ENCODE results near the gene SPTBN1. TPM values are rescaled to one million over a fixed set of nuclear protein-coding genes. Genes with fewer than 3 reads are reported as not detected.
"Not testable (repeated sequence)": the region's sequence is repeated elsewhere in the genome, so short reads cannot be mapped to it uniquely, and the experiment has no call there.

Gene SPTBN1
- polyA plus RNA-seq, 2 donors = 19.7 to 24.1 TPM

- H3K36me3 ChIP-seq (ENCODE audit: control insufficient read depth in 2 of 2, insufficient read depth in 2 of 2, low read length in 1 of 2) = no peaks in the 10 kb centered on the region
- 34 to 45% methylated on average over 1 of the region's 1 CpG for WGBS, 2 donors
- no peaks in the 10 kb centered on the region for H3K27me3 ChIP-seq (ENCODE audit: control insufficient read depth in 1 of 2, insufficient read depth in 2 of 2, low read length in 2 of 2)
- H3K4me1 ChIP-seq (ENCODE audit: control insufficient read depth in 2 of 2, insufficient read depth in 2 of 2, low read length in 1 of 2) = no peaks in the 10 kb centered on the region
- H3K27ac ChIP-seq (ENCODE audit: low read depth in 2 of 2, low read length in 1 of 2) = no peak overlapping the region
- H3K9me3 ChIP-seq (ENCODE audit: control insufficient read depth in 2 of 2, insufficient read depth in 1 of 2, low read depth in 1 of 2, low read length in 1 of 2) = no peaks in the 10 kb centered on the region
- no peak overlapping the region for H3K4me3 ChIP-seq (ENCODE audit: low read depth in 1 of 2, low read length in 2 of 2)
Measured at GRCh38 chr2:54528311-54528955, 72.3 kb downstream of the SPTBN1 start.

- not testable (repeated sequence) for H3K36me3 ChIP-seq (ENCODE audit: control insufficient read depth in 2 of 2, insufficient read depth in 2 of 2, low read length in 1 of 2); H3K4me1 ChIP-seq (ENCODE audit: control insufficient read depth in 2 of 2, insufficient read depth in 2 of 2, low read length in 1 of 2); H3K4me3 ChIP-seq (ENCODE audit: low read depth in 1 of 2, low read length in 2 of 2); H3K9me3 ChIP-seq (ENCODE audit: control insufficient read depth in 2 of 2, insufficient read depth in 1 of 2, low read depth in 1 of 2, low read length in 1 of 2); H3K27ac ChIP-seq (ENCODE audit: low read depth in 2 of 2, low read length in 1 of 2); H3K27me3 ChIP-seq (ENCODE audit: control insufficient read depth in 1 of 2, insufficient read depth in 2 of 2, low read length in 2 of 2)
- 92 to 96% methylated on average over 1 of the region's 1 CpG for WGBS, 2 donors
Measured at GRCh38 chr2:54529518-54529917, 73.4 kb downstream of the SPTBN1 start.

GRCh38 chr2:54529935-54530334 is 73.8 kb downstream of the SPTBN1 start:
- WGBS, 2 donors = 82 to 89% methylated on average over 2 of the region's 2 CpGs
- Histone ChIP-seq H3K27ac (ENCODE audit: low read depth in 2 of 2, low read length in 1 of 2) (no peak overlapping the region), H3K4me3 (ENCODE audit: low read depth in 1 of 2, low read length in 2 of 2) (no peak overlapping the region), H3K27me3 (ENCODE audit: control insufficient read depth in 1 of 2, insufficient read depth in 2 of 2, low read length in 2 of 2) (no peaks in the 10 kb centered on the region), H3K9me3 (ENCODE audit: control insufficient read depth in 2 of 2, insufficient read depth in 1 of 2, low read depth in 1 of 2, low read length in 1 of 2) (no peaks in the 10 kb centered on the region), H3K4me1 (ENCODE audit: control insufficient read depth in 2 of 2, insufficient read depth in 2 of 2, low read length in 1 of 2) (no peaks in the 10 kb centered on the region), H3K36me3 (ENCODE audit: control insufficient read depth in 2 of 2, insufficient read depth in 2 of 2, low read length in 1 of 2) (no peaks in the 10 kb centered on the region)

- WGBS, 2 donors = 49 to 56% methylated on average over 5 of the region's 5 CpGs
- H3K4me3 ChIP-seq (ENCODE audit: low read depth in 1 of 2, low read length in 2 of 2) = no peak overlapping the region
- H3K27me3 ChIP-seq (ENCODE audit: control insufficient read depth in 1 of 2, insufficient read depth in 2 of 2, low read length in 2 of 2) = no peaks in the 10 kb centered on the region
- H3K4me1 ChIP-seq (ENCODE audit: control insufficient read depth in 2 of 2, insufficient read depth in 2 of 2, low read length in 1 of 2) = no peaks in the 10 kb centered on the region
- no peak overlapping the region for H3K27ac ChIP-seq (ENCODE audit: low read depth in 2 of 2, low read length in 1 of 2)
- no peaks in the 10 kb centered on the region for H3K36me3 ChIP-seq (ENCODE audit: control insufficient read depth in 2 of 2, insufficient read depth in 2 of 2, low read length in 1 of 2)
- no peaks in the 10 kb centered on the region for H3K9me3 ChIP-seq (ENCODE audit: control insufficient read depth in 2 of 2, insufficient read depth in 1 of 2, low read depth in 1 of 2, low read length in 1 of 2)
Measured at GRCh38 chr2:54531558-54531957, 75.4 kb downstream of the SPTBN1 start.

- Histone ChIP-seq H3K36me3 (ENCODE audit: control insufficient read depth in 2 of 2, insufficient read depth in 2 of 2, low read length in 1 of 2) (no peaks in the 10 kb centered on the region), H3K27me3 (ENCODE audit: control insufficient read depth in 1 of 2, insufficient read depth in 2 of 2, low read length in 2 of 2) (no peaks in the 10 kb centered on the region), H3K4me3 (ENCODE audit: low read depth in 1 of 2, low read length in 2 of 2) (no peak overlapping the region), H3K4me1 (ENCODE audit: control insufficient read depth in 2 of 2, insufficient read depth in 2 of 2, low read length in 1 of 2) (no peaks in the 10 kb centered on the region), H3K9me3 (ENCODE audit: control insufficient read depth in 2 of 2, insufficient read depth in 1 of 2, low read depth in 1 of 2, low read length in 1 of 2) (no peaks in the 10 kb centered on the region), H3K27ac (ENCODE audit: low read depth in 2 of 2, low read length in 1 of 2) (no peak overlapping the region)
- 69 to 85% methylated on average over 1 of the region's 1 CpG for WGBS, 2 donors
Measured at GRCh38 chr2:54534221-54534620, 78.1 kb downstream of the SPTBN1 start.

GRCh38 chr2:54534625-54535024 is 78.5 kb downstream of the SPTBN1 start:
- Histone ChIP-seq H3K9me3 (ENCODE audit: control insufficient read depth in 2 of 2, insufficient read depth in 1 of 2, low read depth in 1 of 2, low read length in 1 of 2) (no peaks in the 10 kb centered on the region), H3K36me3 (ENCODE audit: control insufficient read depth in 2 of 2, insufficient read depth in 2 of 2, low read length in 1 of 2) (no peaks in the 10 kb centered on the region)
- 78 to 79% methylated on average over 2 of the region's 2 CpGs for WGBS, 2 donors

GRCh38 chr2:54535599-54536195 is 79.6 kb downstream of the SPTBN1 start:
- no peaks in the 10 kb centered on the region for H3K9me3 ChIP-seq (ENCODE audit: control insufficient read depth in 2 of 2, insufficient read depth in 1 of 2, low read depth in 1 of 2, low read length in 1 of 2)
- no peak overlapping the region for H3K27ac ChIP-seq (ENCODE audit: low read depth in 2 of 2, low read length in 1 of 2)
- no peaks in the 10 kb centered on the region for H3K36me3 ChIP-seq (ENCODE audit: control insufficient read depth in 2 of 2, insufficient read depth in 2 of 2, low read length in 1 of 2)
- WGBS, 2 donors = 81 to 87% methylated on average over 4 of the region's 4 CpGs
- no peak overlapping the region for H3K4me3 ChIP-seq (ENCODE audit: low read depth in 1 of 2, low read length in 2 of 2)
- no peaks in the 10 kb centered on the region for H3K27me3 ChIP-seq (ENCODE audit: control insufficient read depth in 1 of 2, insufficient read depth in 2 of 2, low read length in 2 of 2)
- no peaks in the 10 kb centered on the region for H3K4me1 ChIP-seq (ENCODE audit: control insufficient read depth in 2 of 2, insufficient read depth in 2 of 2, low read length in 1 of 2)

More at GRCh38 chr2:54534625-54535024, 78.5 kb downstream of the SPTBN1 start:
- Histone ChIP-seq H3K27me3 (ENCODE audit: control insufficient read depth in 1 of 2, insufficient read depth in 2 of 2, low read length in 2 of 2) (no peaks in the 10 kb centered on the region), H3K27ac (ENCODE audit: low read depth in 2 of 2, low read length in 1 of 2) (no peak overlapping the region), H3K4me3 (ENCODE audit: low read depth in 1 of 2, low read length in 2 of 2) (no peak overlapping the region), H3K4me1 (ENCODE audit: control insufficient read depth in 2 of 2, insufficient read depth in 2 of 2, low read length in 1 of 2) (no peaks in the 10 kb centered on the region)

GRCh38 chr2:54536720-54537119 is 80.6 kb downstream of the SPTBN1 start:
- Histone ChIP-seq H3K27me3 (ENCODE audit: control insufficient read depth in 1 of 2, insufficient read depth in 2 of 2, low read length in 2 of 2) (no peaks in the 10 kb centered on the region), H3K36me3 (ENCODE audit: control insufficient read depth in 2 of 2, insufficient read depth in 2 of 2, low read length in 1 of 2) (no peaks in the 10 kb centered on the region), H3K4me3 (ENCODE audit: low read depth in 1 of 2, low read length in 2 of 2) (no peak overlapping the region), H3K9me3 (ENCODE audit: control insufficient read depth in 2 of 2, insufficient read depth in 1 of 2, low read depth in 1 of 2, low read length in 1 of 2) (no peaks in the 10 kb centered on the region), H3K27ac (ENCODE audit: low read depth in 2 of 2, low read length in 1 of 2) (no peak overlapping the region), H3K4me1 (ENCODE audit: control insufficient read depth in 2 of 2, insufficient read depth in 2 of 2, low read length in 1 of 2) (no peaks in the 10 kb centered on the region)
- 93 to 97% methylated on average over 2 of the region's 2 CpGs for WGBS, 2 donors

- Histone ChIP-seq H3K4me3 (ENCODE audit: low read depth in 1 of 2, low read length in 2 of 2) (no peak overlapping the region), H3K9me3 (ENCODE audit: control insufficient read depth in 2 of 2, insufficient read depth in 1 of 2, low read depth in 1 of 2, low read length in 1 of 2) (no peaks in the 10 kb centered on the region), H3K4me1 (ENCODE audit: control insufficient read depth in 2 of 2, insufficient read depth in 2 of 2, low read length in 1 of 2) (no peaks in the 10 kb centered on the region), H3K27me3 (ENCODE audit: control insufficient read depth in 1 of 2, insufficient read depth in 2 of 2, low read length in 2 of 2) (no peaks in the 10 kb centered on the region), H3K27ac (ENCODE audit: low read depth in 2 of 2, low read length in 1 of 2) (no peak overlapping the region), H3K36me3 (ENCODE audit: control insufficient read depth in 2 of 2, insufficient read depth in 2 of 2, low read length in 1 of 2) (no peaks in the 10 kb centered on the region)
- 93 to 94% methylated on average over 5 of the region's 5 CpGs for WGBS, 2 donors
Measured at GRCh38 chr2:54538537-54538936, 82.4 kb downstream of the SPTBN1 start.

GRCh38 chr2:54539683-54540082 is 83.6 kb downstream of the SPTBN1 start:
- Histone ChIP-seq H3K36me3 (ENCODE audit: control insufficient read depth in 2 of 2, insufficient read depth in 2 of 2, low read length in 1 of 2) (no peaks in the 10 kb centered on the region), H3K27ac (ENCODE audit: low read depth in 2 of 2, low read length in 1 of 2) (no peak overlapping the region), H3K4me1 (ENCODE audit: control insufficient read depth in 2 of 2, insufficient read depth in 2 of 2, low read length in 1 of 2) (no peaks in the 10 kb centered on the region), H3K4me3 (ENCODE audit: low read depth in 1 of 2, low read length in 2 of 2) (no peak overlapping the region), H3K27me3 (ENCODE audit: control insufficient read depth in 1 of 2, insufficient read depth in 2 of 2, low read length in 2 of 2) (no peaks in the 10 kb centered on the region), H3K9me3 (ENCODE audit: control insufficient read depth in 2 of 2, insufficient read depth in 1 of 2, low read depth in 1 of 2, low read length in 1 of 2) (no peaks in the 10 kb centered on the region)
- WGBS, 2 donors = 88 to 89% methylated on average over 6 of the region's 6 CpGs

All from esophagus (tissue), 2 donors.